Measurements from ENCODE around the gene CRYBA2. TPM values are rescaled to one million over a fixed set of nuclear protein-coding genes. Genes with fewer than 3 reads are reported as not detected.

CRYBA2 gene
- total RNA-seq, 2 donors from 2014 or later: 2.6 to 3.5 TPM

DNA sequence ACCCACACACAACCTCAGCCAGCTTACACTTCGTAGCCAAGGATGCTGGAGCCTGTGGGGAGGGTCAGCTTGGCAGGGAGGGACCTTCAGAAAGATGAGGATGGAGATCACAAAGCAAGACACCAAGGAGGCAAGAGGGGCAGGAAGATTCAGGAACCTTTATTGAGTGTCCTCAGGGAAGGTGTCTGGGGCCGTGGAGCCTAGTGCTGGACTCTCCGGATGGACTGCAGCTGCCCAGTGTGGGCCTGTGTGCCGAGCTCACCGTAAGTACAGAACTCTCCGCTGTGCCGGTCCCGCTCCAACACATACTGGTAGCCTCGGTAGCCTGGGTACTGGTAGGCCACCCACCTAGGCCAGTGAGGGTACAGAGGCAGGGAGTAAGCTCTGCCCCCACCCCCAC is 3.2 kb downstream of the CRYBA2 start:
- Mint-ChIP-seq H3K4me1 (peaks cover 3% of the 10 kb centered on the region), H3K9me3 (no peaks in the 10 kb centered on the region), H3K27ac (no peak overlapping the region), H3K4me3 (no peak overlapping the region), H3K36me3 (ENCODE audit: low read depth) (no peaks in the 10 kb centered on the region), H3K27me3 (ENCODE audit: insufficient read depth) (peaks cover 97% of the 10 kb centered on the region)
- Histone ChIP-seq H3K4me1 (ENCODE audit: control insufficient read depth, insufficient read depth, low read length) (peaks cover 4% of the 10 kb centered on the region), H3K36me3 (ENCODE audit: control insufficient read depth, insufficient read depth, low read length) (no peaks in the 10 kb centered on the region), H3K9ac (ENCODE audit: extremely low read depth, low read length, poor library complexity, severe bottlenecking) (no peak overlapping the region), H3K27me3 (ENCODE audit: control insufficient read depth, insufficient read depth, low read length, poor library complexity, severe bottlenecking) (peaks cover 100% of the 10 kb centered on the region), H3K27ac (ENCODE audit: low read depth, low read length) (no peak overlapping the region), H3K4me3 (ENCODE audit: low read length) (no peak overlapping the region), H3K9me3 (ENCODE audit: control insufficient read depth, low read length) (no peaks in the 10 kb centered on the region)
- DNase-seq: no peak
- WGBS, 2 experiments (ENCODE audit: insufficient coverage in 1 of 2, insufficient read length in 1 of 2): 8 to 36% methylated on average over 2 to 9 of the region's 9 CpGs
- TF ChIP-seq, protein P1, sequence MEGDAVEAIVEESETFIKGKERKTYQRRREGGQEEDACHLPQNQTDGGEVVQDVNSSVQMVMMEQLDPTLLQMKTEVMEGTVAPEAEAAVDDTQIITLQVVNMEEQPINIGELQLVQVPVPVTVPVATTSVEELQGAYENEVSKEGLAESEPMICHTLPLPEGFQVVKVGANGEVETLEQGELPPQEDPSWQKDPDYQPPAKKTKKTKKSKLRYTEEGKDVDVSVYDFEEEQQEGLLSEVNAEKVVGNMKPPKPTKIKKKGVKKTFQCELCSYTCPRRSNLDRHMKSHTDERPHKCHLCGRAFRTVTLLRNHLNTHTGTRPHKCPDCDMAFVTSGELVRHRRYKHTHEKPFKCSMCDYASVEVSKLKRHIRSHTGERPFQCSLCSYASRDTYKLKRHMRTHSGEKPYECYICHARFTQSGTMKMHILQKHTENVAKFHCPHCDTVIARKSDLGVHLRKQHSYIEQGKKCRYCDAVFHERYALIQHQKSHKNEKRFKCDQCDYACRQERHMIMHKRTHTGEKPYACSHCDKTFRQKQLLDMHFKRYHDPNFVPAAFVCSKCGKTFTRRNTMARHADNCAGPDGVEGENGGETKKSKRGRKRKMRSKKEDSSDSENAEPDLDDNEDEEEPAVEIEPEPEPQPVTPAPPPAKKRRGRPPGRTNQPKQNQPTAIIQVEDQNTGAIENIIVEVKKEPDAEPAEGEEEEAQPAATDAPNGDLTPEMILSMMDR (conservative IDR thresholded peaks at IDR 0.05): no peak

DNA sequence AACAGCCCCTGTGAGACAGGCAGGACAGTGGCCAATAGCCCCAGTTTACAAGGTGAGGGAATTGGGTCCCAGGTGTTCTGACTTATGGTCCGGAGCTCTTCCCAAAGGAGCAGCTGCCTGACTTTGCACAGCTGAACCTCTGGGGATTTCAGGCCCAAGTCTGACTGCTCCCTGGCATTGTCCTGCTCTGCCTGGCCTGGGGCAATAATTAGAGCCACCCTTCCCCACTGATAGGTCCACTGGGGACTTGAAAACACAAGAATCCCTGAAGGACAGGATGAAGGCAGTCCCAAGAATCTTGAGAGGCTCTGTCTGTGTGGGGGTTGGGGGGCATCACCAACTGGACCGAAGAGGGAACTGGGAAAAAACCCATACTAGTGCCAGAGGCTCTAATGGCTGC is 4.6 kb downstream of the CRYBA2 start:
- Mint-ChIP-seq H3K36me3 (ENCODE audit: low read depth) (no peaks in the 10 kb centered on the region), H3K9me3 (no peaks in the 10 kb centered on the region), H3K4me1 (peaks cover 3% of the 10 kb centered on the region), H3K27ac (no peak overlapping the region), H3K4me3 (no peak overlapping the region), H3K27me3 (ENCODE audit: insufficient read depth) (peaks cover 96% of the 10 kb centered on the region)
- no peak overlapping the region for H3K27ac ChIP-seq (ENCODE audit: low read depth, low read length)
- no peaks in the 10 kb centered on the region for H3K9me3 ChIP-seq (ENCODE audit: control insufficient read depth, low read length)
- H3K4me3 ChIP-seq (ENCODE audit: low read length): no peak overlapping the region
- 58 to 79% methylated on average over 2 of the region's 2 CpGs for WGBS, 2 experiments (ENCODE audit: insufficient coverage in 1 of 2, insufficient read length in 1 of 2)
- peaks cover 100% of the 10 kb centered on the region for H3K27me3 ChIP-seq (ENCODE audit: control insufficient read depth, insufficient read depth, low read length, poor library complexity, severe bottlenecking)
- TF ChIP-seq, protein P1 (conservative IDR thresholded peaks at IDR 0.05): no peak
- DNase-seq: no peak
- H3K4me1 ChIP-seq (ENCODE audit: control insufficient read depth, insufficient read depth, low read length): peaks cover 2% of the 10 kb centered on the region
- no peak overlapping the region for H3K9ac ChIP-seq (ENCODE audit: extremely low read depth, low read length, poor library complexity, severe bottlenecking)
- H3K36me3 ChIP-seq (ENCODE audit: control insufficient read depth, insufficient read depth, low read length): no peaks in the 10 kb centered on the region

DNA sequence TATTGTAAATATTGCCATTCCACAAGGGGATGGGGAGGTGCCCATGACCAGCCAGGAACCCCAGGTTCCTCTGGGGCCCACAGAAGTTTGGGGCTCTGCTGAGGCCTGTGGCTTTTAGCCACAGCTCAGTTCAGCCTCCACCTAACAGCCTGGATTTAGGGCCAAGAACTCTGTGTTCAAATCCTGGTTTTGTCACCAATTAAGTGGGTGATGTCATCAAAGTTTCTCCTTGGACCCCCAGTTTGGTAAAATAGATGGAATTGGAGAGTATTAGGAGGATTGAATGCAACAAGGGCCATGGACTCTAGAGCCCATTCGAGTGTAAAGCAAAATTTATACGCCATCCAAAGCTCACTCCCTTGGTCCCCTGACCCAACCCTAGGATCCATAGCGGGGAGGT is 5.1 kb downstream of the CRYBA2 start:
- Histone ChIP-seq H3K9me3 (ENCODE audit: control insufficient read depth, low read length) (no peaks in the 10 kb centered on the region), H3K27me3 (ENCODE audit: control insufficient read depth, insufficient read depth, low read length, poor library complexity, severe bottlenecking) (peaks cover 100% of the 10 kb centered on the region), H3K27ac (ENCODE audit: low read depth, low read length) (no peak overlapping the region), H3K4me1 (ENCODE audit: control insufficient read depth, insufficient read depth, low read length) (no peaks in the 10 kb centered on the region), H3K9ac (ENCODE audit: extremely low read depth, low read length, poor library complexity, severe bottlenecking) (no peak overlapping the region), H3K36me3 (ENCODE audit: control insufficient read depth, insufficient read depth, low read length) (no peaks in the 10 kb centered on the region), H3K4me3 (ENCODE audit: low read length) (no peak overlapping the region)
- Mint-ChIP-seq H3K27ac (no peak overlapping the region), H3K36me3 (ENCODE audit: low read depth) (no peaks in the 10 kb centered on the region), H3K4me3 (no peak overlapping the region), H3K4me1 (peaks cover 3% of the 10 kb centered on the region), H3K27me3 (ENCODE audit: insufficient read depth) (peaks cover 98% of the 10 kb centered on the region), H3K9me3 (no peaks in the 10 kb centered on the region)
- DNase-seq: no peak
- WGBS, 2 experiments (ENCODE audit: insufficient coverage in 1 of 2, insufficient read length in 1 of 2): 43% methylated on average over 3 of the region's 3 CpGs; no CpG with 5 or more reads in 1 of the 2 experiments
- TF ChIP-seq, protein P1 (conservative IDR thresholded peaks at IDR 0.05): no peak

Data from endodermal cell (in vitro differentiated cells).